HG03095 (cell line): Measurements from ENCODE around the gene FBN1.

Experiments used
- ATAC-seq: cut with Tn5 transposase; IDR thresholded peaks from one replicate; pipeline ENCODE4 v1.9.1; 2021; ENCODE audit warnings: moderate library complexity; ENCODE audit not compliant: unreplicated experiment

The FBN1 gene

GRCh38 chr15:48475600-48476395 is 169.7 kb downstream of the FBN1 start:
- ATAC-seq: no peak

- no peak for ATAC-seq
These were observed 171.8 kb downstream of the FBN1 start for GRCh38 chr15:48473667-48474066.

GRCh38 chr15:48472756-48473155 is 172.8 kb downstream of the FBN1 start:
- ATAC-seq: no peak

- ATAC-seq: no peak
These were observed 174.4 kb downstream of the FBN1 start for GRCh38 chr15:48471073-48471472.

- no peak for ATAC-seq
These were observed 175.4 kb downstream of the FBN1 start for GRCh38 chr15:48470096-48470495.

- ATAC-seq: no peak
These were observed 175.8 kb downstream of the FBN1 start for GRCh38 chr15:48469681-48470080.

GRCh38 chr15:48469271-48469670 is 176.2 kb downstream of the FBN1 start:
- no peak for ATAC-seq

GRCh38 chr15:48467801-48468200 is 177.7 kb downstream of the FBN1 start:
- no peak for ATAC-seq

- no peak for ATAC-seq
These were observed 178.7 kb downstream of the FBN1 start for GRCh38 chr15:48466820-48467219.

- no peak for ATAC-seq
These were observed 179.4 kb downstream of the FBN1 start for GRCh38 chr15:48466079-48466478.

- no peak for ATAC-seq
These were observed 180.1 kb downstream of the FBN1 start for GRCh38 chr15:48465410-48465809.

GRCh38 chr15:48463366-48463880 is 182.1 kb downstream of the FBN1 start:
- ATAC-seq: no peak

GRCh38 chr15:48462688-48463087 is 182.8 kb downstream of the FBN1 start:
- ATAC-seq: no peak

- ATAC-seq: no peak
These were observed 185.7 kb downstream of the FBN1 start for GRCh38 chr15:48459571-48460442.

GRCh38 chr15:48458876-48459275 is 186.6 kb downstream of the FBN1 start:
- ATAC-seq: no peak

- ATAC-seq: no peak
These were observed 189.4 kb downstream of the FBN1 start for GRCh38 chr15:48456134-48456533.

GRCh38 chr15:48451736-48452135 is 193.8 kb downstream of the FBN1 start:
- ATAC-seq: no peak

- ATAC-seq: no peak
These were observed 194.3 kb downstream of the FBN1 start for GRCh38 chr15:48451241-48451640.

GRCh38 chr15:48449734-48450133 is 195.8 kb downstream of the FBN1 start:
- no peak for ATAC-seq

- ATAC-seq: no peak
These were observed 197.9 kb downstream of the FBN1 start for GRCh38 chr15:48447657-48448056.

- no peak for ATAC-seq
These were observed 198.5 kb downstream of the FBN1 start for GRCh38 chr15:48447058-48447457.

GRCh38 chr15:48442011-48442410 is 203.5 kb downstream of the FBN1 start:
- no peak for ATAC-seq
